ENCODE results near the gene SIGLEC14.

- TF ChIP-seq CTCF (IDR thresholded peaks at IDR 0.05), result no peak
- TF ChIP-seq POLR2A (IDR thresholded peaks at IDR 0.05), result no peak
These were observed 45.6 kb downstream of the SIGLEC14 start for GRCh38 chr19:51600940-51601580.
